WTC11 (cell line): Measurements from ENCODE around the gene MAP7. TPM values are rescaled to one million over a fixed set of nuclear protein-coding genes. Genes with fewer than 3 reads are reported as not detected.

ENCODE experiments used
- ATAC-seq: fragments of 200-7000 bp; cut with Tn5 transposase; 2 replicates; pipeline ENCODE4 v1.10.0; 2021; ENCODE audit warnings: mild to moderate bottlenecking, moderate library complexity
- CTCF ChIA-PET: fragments of 300-600 bp; sonication (Branson Sonifier 250); formaldehyde crosslinking; loops from one replicate; lab custom pipeline; 2021; ENCODE audit warnings: antibody characterized with exemption; lab: Charles Lee
- POLR2A ChIA-PET: fragments of 350-600 bp; sonication (Branson Sonifier 250); formaldehyde crosslinking; loops from one replicate; lab custom pipeline; 2021; ENCODE audit warnings: antibody characterized with exemption; lab: Charles Lee
- DNase-seq: peaks from one replicate; pipeline ENCODE4 v3.0.0; 2021; ENCODE audit warnings: low spot score
- H3K27ac Mint-ChIP-seq: 2 replicates; pipeline ENCODE4 v1.8.0; 2021; ENCODE audit warnings: mixed read lengths
- H3K27me3 Mint-ChIP-seq: 2 replicates; pipeline ENCODE4 v1.8.0; 2021; ENCODE audit warnings: low read depth, mild to moderate bottlenecking, moderate library complexity, mixed read lengths
- H3K36me3 Mint-ChIP-seq: 2 replicates; pipeline ENCODE4 v1.8.0; 2021; ENCODE audit warnings: mixed read lengths
- H3K4me1 Mint-ChIP-seq: 2 replicates; pipeline ENCODE4 v1.8.0; 2022; ENCODE audit warnings: mixed read lengths
- H3K4me3 Mint-ChIP-seq: 2 replicates; pipeline ENCODE4 v1.8.0; 2021; ENCODE audit warnings: mild to moderate bottlenecking, moderate library complexity, mixed read lengths
- H3K9me3 Mint-ChIP-seq: 2 replicates; pipeline ENCODE4 v1.8.0; 2021; ENCODE audit warnings: mixed read lengths
- AR ChIP-seq: fragments of 250-450 bp; sonication (Bioruptor Pico); IDR thresholded peaks from 2 replicates; pipeline ENCODE4 v1.9.0; 2021; ENCODE audit warnings: mild to moderate bottlenecking
- ATF1 ChIP-seq: sonication (generic); formaldehyde crosslinking; IDR thresholded peaks from 2 replicates; pipeline ENCODE4 v1.8.1; 2023; ENCODE audit warnings: mild to moderate bottlenecking, moderate library complexity, missing genetic modification reagents
- CBFB ChIP-seq: sonication (generic); formaldehyde crosslinking; IDR thresholded peaks from 2 replicates; pipeline ENCODE4 v1.8.1; 2022; ENCODE audit warnings: mild to moderate bottlenecking, low read depth, missing genetic modification reagents
- CREM ChIP-seq: sonication (generic); formaldehyde crosslinking; IDR thresholded peaks from 2 replicates; pipeline ENCODE4 v1.8.1; 2022; ENCODE audit warnings: mild to moderate bottlenecking, missing genetic modification reagents, moderate library complexity
- E2F1 ChIP-seq: sonication (generic); formaldehyde crosslinking; IDR thresholded peaks from 2 replicates; pipeline ENCODE4 v1.8.0; 2022; ENCODE audit warnings: mild to moderate bottlenecking, missing genetic modification reagents
- E2F4 ChIP-seq: sonication (generic); formaldehyde crosslinking; IDR thresholded peaks from 2 replicates; pipeline ENCODE4 v1.8.1; 2022; ENCODE audit warnings: low read depth, mild to moderate bottlenecking, moderate library complexity, missing genetic modification reagents, borderline replicate concordance
- EMX1 ChIP-seq: fragments of 250-450 bp; sonication (Bioruptor Pico); IDR thresholded peaks from 2 replicates; pipeline ENCODE4 v1.8.0; 2021; ENCODE audit warnings: mild to moderate bottlenecking
- FOXK1 ChIP-seq: sonication (generic); formaldehyde crosslinking; IDR thresholded peaks from 2 replicates; pipeline ENCODE4 v1.8.0; 2022; ENCODE audit warnings: mild to moderate bottlenecking, moderate library complexity, missing genetic modification reagents
- GABPB1 ChIP-seq: sonication (generic); formaldehyde crosslinking; IDR thresholded peaks from 2 replicates; pipeline ENCODE4 v1.8.1; 2023; ENCODE audit warnings: mild to moderate bottlenecking, missing genetic modification reagents
- GTF2I ChIP-seq: fragments of 250-450 bp; sonication (Bioruptor Pico); conservative IDR thresholded peaks from 2 replicates; pipeline ENCODE4 v1.4.0; 2021; ENCODE audit warnings: mild to moderate bottlenecking
- JUN ChIP-seq: sonication (generic); formaldehyde crosslinking; IDR thresholded peaks from 2 replicates; pipeline ENCODE4 v1.8.0; 2023; ENCODE audit warnings: mild to moderate bottlenecking, missing genetic modification reagents
- MXD4 ChIP-seq: fragments of 250-450 bp; sonication (Bioruptor Pico); IDR thresholded peaks from 2 replicates; pipeline ENCODE4 v1.8.0; 2021; ENCODE audit warnings: mild to moderate bottlenecking, moderate library complexity, borderline replicate concordance
- NFE2L1 ChIP-seq: sonication (generic); formaldehyde crosslinking; IDR thresholded peaks from 2 replicates; pipeline ENCODE4 v1.8.1; 2023; ENCODE audit warnings: missing genetic modification reagents
- NR1H2 ChIP-seq: sonication (generic); formaldehyde crosslinking; IDR thresholded peaks from 2 replicates; pipeline ENCODE4 v1.9.0; 2021; ENCODE audit warnings: mild to moderate bottlenecking, moderate library complexity, missing genetic modification reagents
- NR2C2 ChIP-seq: sonication (generic); formaldehyde crosslinking; IDR thresholded peaks from 2 replicates; pipeline ENCODE4 v1.8.0; 2022; ENCODE audit warnings: mild to moderate bottlenecking, missing genetic modification reagents
- PRRX2 ChIP-seq: fragments of 250-450 bp; sonication (Bioruptor Pico); IDR thresholded peaks from 2 replicates; pipeline ENCODE4 v1.8.0; 2021; ENCODE audit warnings: mild to moderate bottlenecking
- SOX15 ChIP-seq: fragments of 250-450 bp; sonication (Bioruptor Pico); IDR thresholded peaks from 2 replicates; pipeline ENCODE4 v1.9.0; 2021; ENCODE audit warnings: mild to moderate bottlenecking
- ZNF317 ChIP-seq: sonication (generic); formaldehyde crosslinking; IDR thresholded peaks from 2 replicates; pipeline ENCODE4 v1.8.1; 2023; ENCODE audit warnings: low read depth, mild to moderate bottlenecking, moderate library complexity, missing genetic modification reagents, borderline replicate concordance
- ZNF423 ChIP-seq: fragments of 250-450 bp; sonication (Bioruptor Pico); IDR thresholded peaks from 2 replicates; pipeline ENCODE4 v2.1.2; 2022; ENCODE audit warnings: mild to moderate bottlenecking, moderate library complexity
- ZNF671 ChIP-seq: fragments of 250-450 bp; sonication (Bioruptor Pico); IDR thresholded peaks from 2 replicates; pipeline ENCODE4 v1.8.0; 2021; ENCODE audit warnings: mild to moderate bottlenecking
- total RNA-seq: library from RNA; stranded (reverse); gene quantifications from 3 replicates; pipeline ENCODE4 v1.2.3, GENCODE V29; 2021
- TF ChIP-seq, protein P1 (sequence below): sonication (generic); formaldehyde crosslinking; IDR thresholded peaks from 2 replicates; pipeline ENCODE4 v1.8.0; 2022; ENCODE audit warnings: mild to moderate bottlenecking, missing genetic modification reagents
- TF ChIP-seq, protein P2 (sequence below): sonication (generic); formaldehyde crosslinking; IDR thresholded peaks from 2 replicates; pipeline ENCODE4 v1.8.1; 2023; ENCODE audit warnings: mild to moderate bottlenecking, missing genetic modification reagents, moderate library complexity
- TF ChIP-seq, protein P3 (sequence below): sonication (generic); formaldehyde crosslinking; IDR thresholded peaks from 2 replicates; pipeline ENCODE4 v1.8.0; 2022; ENCODE audit warnings: mild to moderate bottlenecking, missing genetic modification reagents

Gene MAP7
- total RNA-seq, 1 experiment from 2014 or later, result 56.6 TPM

- CTCF ChIA-PET, result interaction anchor here (0.8 to 1.8 kb wide), 3 partner anchors 44 to 198 kb away, joined by 3 to 6 read pairs (median 5); partner anchors contain the start of genes MAP3K5 and MAP7
- DNase-seq (no peak), ATAC-seq (no peak)
- POLR2A ChIA-PET, result no interaction called here
- peaks cover 10% of the 10 kb centered on the region for H3K9me3 Mint-ChIP-seq
- H3K27me3 Mint-ChIP-seq, result peaks cover 4% of the 10 kb centered on the region; the same call in 1 of the 2 replicates
- no peak overlapping the region for H3K4me3 Mint-ChIP-seq
- peak overlapping the region; percentile 13; the same call in 1 of the 2 replicates for H3K27ac Mint-ChIP-seq
- TF ChIP-seq ZNF423 (CRISPR knock-in tag) (no peak), NR1H2 (CRISPR knock-in tag) (no peak), GABPB1 (CRISPR knock-in tag) (no peak), E2F1 (CRISPR knock-in tag) (no peak), CBFB (CRISPR knock-in tag) (no peak), GTF2I (CRISPR knock-in tag) (no peak), NFE2L1 (CRISPR knock-in tag) (no peak)
- TF ChIP-seq, protein P1, sequence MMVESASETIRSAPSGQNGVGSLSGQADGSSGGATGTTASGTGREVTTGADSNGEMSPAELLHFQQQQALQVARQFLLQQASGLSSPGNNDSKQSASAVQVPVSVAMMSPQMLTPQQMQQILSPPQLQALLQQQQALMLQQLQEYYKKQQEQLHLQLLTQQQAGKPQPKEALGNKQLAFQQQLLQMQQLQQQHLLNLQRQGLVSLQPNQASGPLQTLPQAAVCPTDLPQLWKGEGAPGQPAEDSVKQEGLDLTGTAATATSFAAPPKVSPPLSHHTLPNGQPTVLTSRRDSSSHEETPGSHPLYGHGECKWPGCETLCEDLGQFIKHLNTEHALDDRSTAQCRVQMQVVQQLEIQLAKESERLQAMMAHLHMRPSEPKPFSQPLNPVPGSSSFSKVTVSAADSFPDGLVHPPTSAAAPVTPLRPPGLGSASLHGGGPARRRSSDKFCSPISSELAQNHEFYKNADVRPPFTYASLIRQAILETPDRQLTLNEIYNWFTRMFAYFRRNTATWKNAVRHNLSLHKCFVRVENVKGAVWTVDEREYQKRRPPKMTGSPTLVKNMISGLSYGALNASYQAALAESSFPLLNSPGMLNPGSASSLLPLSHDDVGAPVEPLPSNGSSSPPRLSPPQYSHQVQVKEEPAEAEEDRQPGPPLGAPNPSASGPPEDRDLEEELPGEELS (CRISPR knock-in tag), result no peak
- TF ChIP-seq, protein P2, sequence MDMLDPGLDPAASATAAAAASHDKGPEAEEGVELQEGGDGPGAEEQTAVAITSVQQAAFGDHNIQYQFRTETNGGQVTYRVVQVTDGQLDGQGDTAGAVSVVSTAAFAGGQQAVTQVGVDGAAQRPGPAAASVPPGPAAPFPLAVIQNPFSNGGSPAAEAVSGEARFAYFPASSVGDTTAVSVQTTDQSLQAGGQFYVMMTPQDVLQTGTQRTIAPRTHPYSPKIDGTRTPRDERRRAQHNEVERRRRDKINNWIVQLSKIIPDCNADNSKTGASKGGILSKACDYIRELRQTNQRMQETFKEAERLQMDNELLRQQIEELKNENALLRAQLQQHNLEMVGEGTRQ (CRISPR knock-in tag), result no peak
- H3K36me3 Mint-ChIP-seq, result peaks cover 15% of the 10 kb centered on the region
- H3K4me1 Mint-ChIP-seq, result peaks cover 47% of the 10 kb centered on the region
These were observed 44.4 kb upstream of the MAP7 start for GRCh38 chr6:136594671-136595070.

- Mint-ChIP-seq H3K27me3 (peaks cover 4% of the 10 kb centered on the region; the same call in 1 of the 2 replicates), H3K4me3 (no peak overlapping the region), H3K36me3 (peaks cover 22% of the 10 kb centered on the region), H3K27ac (peak overlapping the region; percentile 54), H3K4me1 (peaks cover 53% of the 10 kb centered on the region), H3K9me3 (peaks cover 15% of the 10 kb centered on the region)
- TF ChIP-seq ZNF317 (no peak), ZNF671 (CRISPR knock-in tag) (no peak), AR (CRISPR knock-in tag) (no peak), SOX15 (no peak), MXD4 (no peak), JUN (CRISPR knock-in tag) (no peak), E2F4 (no peak), PRRX2 (no peak), FOXK1 (CRISPR knock-in tag) (no peak), EMX1 (CRISPR knock-in tag) (no peak), ATF1 (CRISPR knock-in tag) (no peak), NR2C2 (CRISPR knock-in tag) (no peak), CREM (CRISPR knock-in tag) (no peak), NFE2L1 (CRISPR knock-in tag) (no peak)
- TF ChIP-seq, protein P2 (CRISPR knock-in tag), result no peak
- TF ChIP-seq, protein P1 (CRISPR knock-in tag), result no peak
- TF ChIP-seq, protein P3, sequence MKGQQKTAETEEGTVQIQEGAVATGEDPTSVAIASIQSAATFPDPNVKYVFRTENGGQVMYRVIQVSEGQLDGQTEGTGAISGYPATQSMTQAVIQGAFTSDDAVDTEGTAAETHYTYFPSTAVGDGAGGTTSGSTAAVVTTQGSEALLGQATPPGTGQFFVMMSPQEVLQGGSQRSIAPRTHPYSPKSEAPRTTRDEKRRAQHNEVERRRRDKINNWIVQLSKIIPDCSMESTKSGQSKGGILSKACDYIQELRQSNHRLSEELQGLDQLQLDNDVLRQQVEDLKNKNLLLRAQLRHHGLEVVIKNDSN (CRISPR knock-in tag), result no peak
- ATAC-seq, result peak; percentile 74
- POLR2A ChIA-PET, result no interaction called here
- CTCF ChIA-PET, result interaction anchor here (0.8 to 1.8 kb wide), 5 partner anchors 15 to 198 kb away, joined by 3 to 6 read pairs (median 3); partner anchors contain the start of genes MAP3K5 and MAP7
- DNase-seq, result no peak
These were observed 43.7 kb upstream of the MAP7 start for GRCh38 chr6:136593748-136594490.
